GM19395 (cell line): ENCODE results near the gene GPR107.

Experiments used
- ATAC-seq: cut with Tn5 transposase; IDR thresholded peaks from one replicate; pipeline ENCODE4 v1.9.1; 2021; ENCODE audit warnings: mild to moderate bottlenecking, moderate library complexity; ENCODE audit not compliant: unreplicated experiment

The GPR107 gene

GRCh38 chr9:130053109-130053503, 600 bp upstream of the GPR107 start:
- ATAC-seq, result no peak

GRCh38 chr9:130054325-130054786, 650 bp downstream of the GPR107 start:
- ATAC-seq, result no peak

GRCh38 chr9:130054820-130055219, 1.1 kb downstream of the GPR107 start:
- no peak for ATAC-seq

- no peak for ATAC-seq
Observed at GRCh38 chr9:130058154-130058553, 4.4 kb downstream of the GPR107 start.

- ATAC-seq, result no peak
Observed at GRCh38 chr9:130058887-130059286, 5.2 kb downstream of the GPR107 start.

GRCh38 chr9:130060296-130060695, 6.6 kb downstream of the GPR107 start:
- ATAC-seq, result no peak

GRCh38 chr9:130062750-130063149, 9.0 kb downstream of the GPR107 start:
- no peak for ATAC-seq

GRCh38 chr9:130064621-130065020, 10.9 kb downstream of the GPR107 start:
- ATAC-seq, result no peak

GRCh38 chr9:130069048-130069447, 15.3 kb downstream of the GPR107 start:
- no peak for ATAC-seq

- no peak for ATAC-seq
Observed at GRCh38 chr9:130072515-130073235, 19.0 kb downstream of the GPR107 start.

GRCh38 chr9:130073373-130073772, 19.7 kb downstream of the GPR107 start:
- ATAC-seq, result no peak

GRCh38 chr9:130078547-130078946, 24.8 kb downstream of the GPR107 start:
- ATAC-seq, result no peak

GRCh38 chr9:130084337-130084736, 30.6 kb downstream of the GPR107 start:
- ATAC-seq, result no peak

GRCh38 chr9:130088051-130088450, 34.3 kb downstream of the GPR107 start:
- no peak for ATAC-seq

- ATAC-seq, result no peak
Observed at GRCh38 chr9:130089141-130089540, 35.4 kb downstream of the GPR107 start.

GRCh38 chr9:130090915-130091314, 37.2 kb downstream of the GPR107 start:
- ATAC-seq, result no peak

- ATAC-seq, result no peak
Observed at GRCh38 chr9:130092910-130093309, 39.2 kb downstream of the GPR107 start.

- no peak for ATAC-seq
Observed at GRCh38 chr9:130095872-130096271, 42.2 kb downstream of the GPR107 start.

GRCh38 chr9:130100681-130101080, 47.0 kb downstream of the GPR107 start:
- ATAC-seq, result no peak

- ATAC-seq, result no peak
Observed at GRCh38 chr9:130101915-130102314, 48.2 kb downstream of the GPR107 start.

GRCh38 chr9:130104491-130105193, 50.9 kb downstream of the GPR107 start:
- no peak for ATAC-seq

- ATAC-seq, result no peak
Observed at GRCh38 chr9:130106860-130107233, 53.1 kb downstream of the GPR107 start.
